CD8-positive, alpha-beta memory T cell (primary cell): ENCODE data around the gene DIP2B. TPM values are rescaled to one million over a fixed set of nuclear protein-coding genes. Genes with fewer than 3 reads are reported as not detected.

Source experiments
- CTCF ChIA-PET: fragments of 350-600 bp; sonication (Branson Sonifier 250); formaldehyde crosslinking; loops from one replicate; lab custom pipeline; 2021; ENCODE audit warnings: antibody characterized with exemption; lab: Charles Lee
- POLR2A ChIA-PET: fragments of 350-600 bp; sonication (Branson Sonifier 250); formaldehyde crosslinking; loops from one replicate; lab custom pipeline; 2021; ENCODE audit warnings: antibody characterized with exemption; lab: Charles Lee
- DNase-seq, 5 donors: peaks; one replicate each; pipeline versions ENCODE4 v3.0.0 to v3.0.0-alpha.2; 2020 to 2022; ENCODE audit warnings: mixed read lengths in 1 of 5
- H3K27ac ChIP-seq: one replicate; pipeline ENCODE4 v1.7.0; 2013; ENCODE audit warnings: low read depth, mild to moderate bottlenecking, low read length, moderate library complexity
- H3K27me3 ChIP-seq: 2 replicates; pipeline ENCODE4 v1.7.0; 2013; ENCODE audit warnings: low read length, mild to moderate bottlenecking; ENCODE audit not compliant: insufficient read depth, poor library complexity, severe bottlenecking
- H3K36me3 ChIP-seq: 2 replicates; pipeline ENCODE4 v1.7.0; 2013; ENCODE audit warnings: mild to moderate bottlenecking, low read length, moderate library complexity; ENCODE audit not compliant: insufficient read depth
- H3K4me1 ChIP-seq: 2 replicates; pipeline ENCODE4 v1.7.0; 2013; ENCODE audit warnings: mild to moderate bottlenecking, low read length, moderate library complexity; ENCODE audit not compliant: insufficient read depth
- H3K4me3 ChIP-seq: 2 replicates; pipeline ENCODE4 v1.7.0; 2013; ENCODE audit warnings: mild to moderate bottlenecking, low read length
- H3K9me3 ChIP-seq: 2 replicates; pipeline ENCODE4 v1.7.0; 2013; ENCODE audit warnings: mild to moderate bottlenecking, low read length
- H3K27ac Mint-ChIP-seq, 8 donors: one replicate each; pipeline ENCODE4 v1.8.0; 2020 to 2021; ENCODE audit warnings: mixed read lengths in 8 of 8, mild to moderate bottlenecking in 6 of 8, inconsistent platforms in 3 of 8, moderate library complexity in 3 of 8
- H3K27me3 Mint-ChIP-seq, 2 donors: one replicate each; pipeline ENCODE4 v1.8.0; 2020 to 2021; ENCODE audit warnings: mixed read lengths in 2 of 2, mild to moderate bottlenecking in 1 of 2, moderate library complexity in 1 of 2
- H3K36me3 Mint-ChIP-seq, 3 donors: one replicate each; pipeline ENCODE4 v1.8.0; 2020 to 2021; ENCODE audit warnings: mixed read lengths in 3 of 3, inconsistent platforms in 1 of 3, mild to moderate bottlenecking in 1 of 3
- H3K4me1 Mint-ChIP-seq, 3 donors: one replicate each; pipeline ENCODE4 v1.8.0; 2020 to 2021; ENCODE audit warnings: mixed read lengths in 3 of 3, inconsistent platforms in 1 of 3, mild to moderate bottlenecking in 1 of 3
- H3K4me3 Mint-ChIP-seq, 7 donors: one replicate each; pipeline ENCODE4 v1.8.0; 2020 to 2021; ENCODE audit warnings: mixed read lengths in 7 of 7, mild to moderate bottlenecking in 6 of 7, moderate library complexity in 4 of 7, inconsistent platforms in 2 of 7
- H3K9me3 Mint-ChIP-seq, 5 donors: one replicate each; pipeline ENCODE4 v1.8.0; 2020 to 2022; ENCODE audit warnings: mixed read lengths in 5 of 5, mild to moderate bottlenecking in 3 of 5, moderate library complexity in 2 of 5, inconsistent platforms in 1 of 5
- polyA plus RNA-seq: library from polyadenylated mRNA; unstranded; fragments of 300-500 nt; fragmentation: Illumina TruSeq; gene quantifications from one replicate; pipeline ENCODE4 v1.2.3, GENCODE V29; 2021
- total RNA-seq, 2 experiments: library from RNA; stranded (reverse); gene quantifications; one replicate each; pipeline ENCODE4 v1.2.3, GENCODE V29; 2021

DIP2B gene
- total and polyA plus RNA-seq, 3 experiments from 2014 or later: 7.9 to 21.0 (median 20.4) TPM

GRCh38 chr12:50572287-50572686 lies 67.5 kb downstream of the DIP2B start:
- Histone ChIP-seq H3K9me3 (no peaks in the 10 kb centered on the region), H3K27me3 (no peaks in the 10 kb centered on the region), H3K4me3 (no peak overlapping the region), H3K27ac (no peak overlapping the region), H3K4me1 (peaks cover 8% of the 10 kb centered on the region), H3K36me3 (no peaks in the 10 kb centered on the region)
- Mint-ChIP-seq H3K36me3 (peaks cover 0 to 6% (median 0%) of the 10 kb centered on the region in 3 donors), H3K4me1 (peaks cover 18 to 35% (median 31%) of the 10 kb centered on the region in 3 donors), H3K9me3 (peaks cover 0 to 2% (median 0%) of the 10 kb centered on the region in 5 donors), H3K4me3 (no peak overlapping the region), H3K27ac (no peak overlapping the region), H3K27me3 (no peaks in the 10 kb centered on the region)
- POLR2A ChIA-PET: no interaction called here
- CTCF ChIA-PET: no interaction called here
- no peak for DNase-seq

DNA sequence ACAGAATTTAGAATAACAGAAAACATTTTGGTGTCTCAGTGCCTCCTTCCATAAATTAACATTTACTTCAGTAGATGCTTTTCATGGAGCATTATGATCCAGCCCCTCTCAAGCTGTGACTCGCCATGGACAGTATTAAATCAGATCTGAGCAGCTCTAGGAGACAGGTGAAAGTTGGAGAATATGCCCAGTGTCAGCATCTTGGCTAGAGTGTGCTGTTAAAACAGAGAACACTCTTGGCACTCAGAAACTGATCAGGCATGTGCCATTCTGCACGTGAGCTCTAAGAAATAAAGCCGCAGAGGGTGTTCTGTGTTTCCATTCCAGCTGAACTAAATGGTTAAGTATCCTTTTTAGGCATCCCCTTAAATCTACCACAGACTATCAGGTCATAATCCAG lies 68.0 kb downstream of the DIP2B start:
- Mint-ChIP-seq H3K27me3 (no peaks in the 10 kb centered on the region), H3K4me3 (no peak overlapping the region), H3K9me3 (peaks cover 0 to 2% (median 0%) of the 10 kb centered on the region in 5 donors), H3K27ac (no peak overlapping the region), H3K36me3 (peaks cover 0 to 7% (median 0%) of the 10 kb centered on the region in 3 donors), H3K4me1 (peaks cover 17 to 32% (median 28%) of the 10 kb centered on the region in 3 donors)
- DNase-seq: no peak
- no peaks in the 10 kb centered on the region for H3K27me3 ChIP-seq
- H3K9me3 ChIP-seq: no peaks in the 10 kb centered on the region
- no peaks in the 10 kb centered on the region for H3K36me3 ChIP-seq
- no peak overlapping the region for H3K4me3 ChIP-seq
- no peak overlapping the region for H3K27ac ChIP-seq
- ChIA-PET POLR2A (no interaction called here), CTCF (no interaction called here)
- H3K4me1 ChIP-seq: peaks cover 6% of the 10 kb centered on the region

DNA sequence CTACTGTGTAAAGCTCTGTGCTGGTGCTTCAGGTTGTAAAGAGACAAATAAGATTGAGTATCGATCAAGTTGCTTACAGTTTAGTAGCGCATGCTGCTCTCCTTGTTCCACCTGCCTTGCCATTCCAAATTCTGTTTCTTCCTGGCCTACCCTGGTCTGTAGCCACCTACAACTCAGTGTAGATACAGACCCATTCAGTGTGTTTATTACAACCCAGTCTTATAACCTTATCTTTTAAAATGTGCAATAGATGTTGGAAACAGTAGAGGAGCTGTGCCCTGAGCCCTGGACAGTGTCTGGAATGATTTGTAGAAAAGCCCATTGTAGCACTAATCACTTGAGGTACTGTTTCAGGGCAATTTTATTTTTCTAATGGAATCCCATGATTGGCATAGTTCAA lies 68.5 kb downstream of the DIP2B start:
- ChIA-PET POLR2A (no interaction called here), CTCF (no interaction called here)
- Mint-ChIP-seq H3K27me3 (no peaks in the 10 kb centered on the region), H3K4me1 (peaks cover 12 to 28% (median 23%) of the 10 kb centered on the region in 3 donors), H3K27ac (no peak overlapping the region), H3K4me3 (no peak overlapping the region), H3K36me3 (peaks cover 0 to 4% (median 0%) of the 10 kb centered on the region in 3 donors), H3K9me3 (peaks cover 0 to 2% (median 0%) of the 10 kb centered on the region in 5 donors)
- no peaks in the 10 kb centered on the region for H3K36me3 ChIP-seq
- no peak for DNase-seq
- H3K4me3 ChIP-seq: no peak overlapping the region
- no peaks in the 10 kb centered on the region for H3K27me3 ChIP-seq
- no peak overlapping the region for H3K27ac ChIP-seq
- peaks cover 1% of the 10 kb centered on the region for H3K4me1 ChIP-seq
- H3K9me3 ChIP-seq: no peaks in the 10 kb centered on the region

- Histone ChIP-seq H3K9me3 (no peaks in the 10 kb centered on the region), H3K36me3 (no peaks in the 10 kb centered on the region), H3K4me3 (no peak overlapping the region), H3K27ac (no peak overlapping the region), H3K27me3 (no peaks in the 10 kb centered on the region), H3K4me1 (no peaks in the 10 kb centered on the region)
- Mint-ChIP-seq H3K27me3 (no peaks in the 10 kb centered on the region), H3K4me3 (no peak overlapping the region), H3K27ac (peak overlapping the region in 2 of 8 donors; percentile 1 to 73), H3K9me3 (peaks cover 0 to 2% (median 0%) of the 10 kb centered on the region in 5 donors), H3K4me1 (peaks cover 8 to 20% (median 17%) of the 10 kb centered on the region in 3 donors), H3K36me3 (peaks cover 0 to 2% (median 0%) of the 10 kb centered on the region in 3 donors)
- no peak for DNase-seq
- ChIA-PET CTCF (interaction anchor here (0.8 kb wide), 1 partner anchor 12 kb away, joined by 4 read pairs; no protein-coding TSS in a partner anchor), POLR2A (no interaction called here)
Observed at GRCh38 chr12:50574601-50575348, 70.0 kb downstream of the DIP2B start.

GRCh38 chr12:50579757-50580267 lies 75.0 kb downstream of the DIP2B start:
- no peak overlapping the region for H3K4me3 ChIP-seq
- no peaks in the 10 kb centered on the region for H3K27me3 Mint-ChIP-seq
- no peaks in the 10 kb centered on the region for H3K36me3 ChIP-seq
- H3K4me3 Mint-ChIP-seq: no peak overlapping the region
- POLR2A ChIA-PET: no interaction called here
- H3K36me3 Mint-ChIP-seq: peaks cover 0 to 2% (median 0%) of the 10 kb centered on the region in 3 donors
- H3K4me1 Mint-ChIP-seq: peaks cover 5 to 13% (median 8%) of the 10 kb centered on the region in 3 donors
- H3K4me1 ChIP-seq: no peaks in the 10 kb centered on the region
- DNase-seq: no peak
- H3K9me3 Mint-ChIP-seq: no peaks in the 10 kb centered on the region
- peak overlapping the region in 3 of 8 donors; percentile 14 to 78 (median 26) for H3K27ac Mint-ChIP-seq
- CTCF ChIA-PET: no interaction called here
- no peaks in the 10 kb centered on the region for H3K27me3 ChIP-seq
- no peaks in the 10 kb centered on the region for H3K9me3 ChIP-seq
- H3K27ac ChIP-seq: no peak overlapping the region

- CTCF ChIA-PET: no interaction called here
- no peaks in the 10 kb centered on the region for H3K27me3 ChIP-seq
Observed at GRCh38 chr12:50580436-50580835, 75.7 kb downstream of the DIP2B start.

GRCh38 chr12:50581226-50582184 lies 76.7 kb downstream of the DIP2B start:
- H3K9me3 Mint-ChIP-seq: no peaks in the 10 kb centered on the region
- no peak overlapping the region for H3K27ac ChIP-seq
- DNase-seq: no peak
- H3K36me3 ChIP-seq: no peaks in the 10 kb centered on the region
- no peak overlapping the region for H3K4me3 ChIP-seq
- ChIA-PET POLR2A (no interaction called here), CTCF (interaction anchor here (0.6 to 1.0 kb wide), 2 partner anchors 11 to 76 kb away, joined by 3 to 5 read pairs; partner anchors contain the start of gene DIP2B)
- H3K27ac Mint-ChIP-seq: no peak overlapping the region
- H3K4me1 ChIP-seq: no peaks in the 10 kb centered on the region
- H3K4me1 Mint-ChIP-seq: peaks cover 5 to 13% (median 5%) of the 10 kb centered on the region in 3 donors
- no peaks in the 10 kb centered on the region for H3K9me3 ChIP-seq
- H3K36me3 Mint-ChIP-seq: peaks cover 0 to 2% (median 0%) of the 10 kb centered on the region in 3 donors
- no peaks in the 10 kb centered on the region for H3K27me3 ChIP-seq
- no peak overlapping the region for H3K4me3 Mint-ChIP-seq
- H3K27me3 Mint-ChIP-seq: no peaks in the 10 kb centered on the region

More at GRCh38 chr12:50580436-50580835, 75.7 kb downstream of the DIP2B start:
- DNase-seq: no peak
- no peak overlapping the region for H3K4me3 Mint-ChIP-seq
- no peak overlapping the region for H3K27ac ChIP-seq
- POLR2A ChIA-PET: no interaction called here
- H3K4me1 Mint-ChIP-seq: peaks cover 5 to 13% (median 5%) of the 10 kb centered on the region in 3 donors
- H3K27me3 Mint-ChIP-seq: no peaks in the 10 kb centered on the region
- no peaks in the 10 kb centered on the region for H3K9me3 ChIP-seq
- H3K9me3 Mint-ChIP-seq: no peaks in the 10 kb centered on the region
- no peaks in the 10 kb centered on the region for H3K4me1 ChIP-seq
- peaks cover 0 to 2% (median 0%) of the 10 kb centered on the region in 3 donors for H3K36me3 Mint-ChIP-seq
- no peak overlapping the region for H3K27ac Mint-ChIP-seq
- no peaks in the 10 kb centered on the region for H3K36me3 ChIP-seq
- H3K4me3 ChIP-seq: no peak overlapping the region
